HG03025 (cell line): ENCODE measurements around the gene KCNIP2.
A peak's percentile ranks its signal among the peaks of the same experiment; 100 is the strongest.

ENCODE experiments used
- ATAC-seq: cut with Tn5 transposase; IDR thresholded peaks from one replicate; pipeline ENCODE4 v1.9.1; 2021; ENCODE audit warnings: mild to moderate bottlenecking, moderate library complexity; ENCODE audit not compliant: unreplicated experiment, low FRiP score

Gene KCNIP2

GRCh38 chr10:101856626-101857025, 13.0 kb upstream of the KCNIP2 start:
- ATAC-seq: no peak

- no peak for ATAC-seq
Observed at GRCh38 chr10:101851411-101852116, 8.0 kb upstream of the KCNIP2 start.

- no peak for ATAC-seq
Observed at GRCh38 chr10:101850749-101851148, 7.1 kb upstream of the KCNIP2 start.

- ATAC-seq: no peak
Observed at GRCh38 chr10:101848894-101849351, 5.3 kb upstream of the KCNIP2 start.

DNA sequence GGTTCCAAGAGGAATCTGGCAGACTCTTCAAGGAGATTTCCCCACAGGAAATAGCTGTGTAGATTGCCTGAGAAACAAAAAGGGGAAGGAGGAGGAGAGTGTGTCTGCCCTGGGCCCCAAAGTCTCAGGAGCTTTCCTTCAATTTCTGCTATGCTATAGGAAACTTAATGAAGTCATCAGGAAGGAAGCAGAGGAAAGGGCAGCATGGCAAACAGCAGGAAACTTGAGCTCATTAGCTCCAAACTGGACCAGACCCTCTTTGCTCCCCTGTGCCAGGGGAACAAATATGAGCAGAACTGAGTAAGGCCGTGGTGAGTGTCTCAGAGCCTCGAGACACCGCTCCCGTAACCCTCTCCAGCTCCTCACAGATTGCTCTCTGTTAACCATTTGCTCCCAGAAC, 4.8 kb upstream of the KCNIP2 start:
- no peak for ATAC-seq

GRCh38 chr10:101845893-101846292, 2.3 kb upstream of the KCNIP2 start:
- ATAC-seq: no peak

- no peak for ATAC-seq
Observed at GRCh38 chr10:101841826-101842225, 1.8 kb downstream of the KCNIP2 start.

DNA sequence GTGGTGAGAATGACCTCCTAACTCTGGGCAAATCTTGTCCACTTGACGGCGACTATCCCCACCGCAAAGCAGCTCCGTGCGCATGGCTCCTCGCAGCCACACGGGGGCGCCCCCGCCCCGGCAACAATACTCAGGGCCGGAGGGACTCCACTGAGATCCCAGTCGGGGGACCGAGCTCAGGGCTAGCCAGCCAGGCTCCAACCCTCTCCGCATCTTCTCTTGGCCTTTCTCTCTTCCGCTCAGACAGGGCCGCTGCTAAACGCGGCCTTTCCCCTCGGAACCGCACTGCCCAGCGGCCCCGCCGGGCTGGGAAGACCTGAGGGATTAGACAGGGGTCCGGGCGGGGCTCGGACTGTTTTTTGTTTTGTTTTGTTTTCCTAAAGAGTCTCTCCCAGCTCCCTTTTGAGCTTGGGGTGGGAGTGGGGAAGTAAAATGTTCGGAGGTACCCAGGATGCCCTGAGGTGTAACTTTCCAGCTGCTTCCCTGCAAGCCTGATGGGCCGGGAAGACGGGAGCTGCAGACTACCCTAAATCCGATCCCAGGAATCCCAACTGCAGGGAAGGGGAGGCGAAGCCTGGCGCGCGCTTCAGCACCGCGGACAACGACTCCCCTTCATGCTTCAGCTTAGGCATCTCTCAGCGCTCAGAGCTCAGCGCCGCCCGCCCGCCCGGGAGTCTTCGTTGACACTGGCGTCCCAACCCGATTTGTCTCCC, 2.7 kb downstream of the KCNIP2 start:
- no peak for ATAC-seq

DNA sequence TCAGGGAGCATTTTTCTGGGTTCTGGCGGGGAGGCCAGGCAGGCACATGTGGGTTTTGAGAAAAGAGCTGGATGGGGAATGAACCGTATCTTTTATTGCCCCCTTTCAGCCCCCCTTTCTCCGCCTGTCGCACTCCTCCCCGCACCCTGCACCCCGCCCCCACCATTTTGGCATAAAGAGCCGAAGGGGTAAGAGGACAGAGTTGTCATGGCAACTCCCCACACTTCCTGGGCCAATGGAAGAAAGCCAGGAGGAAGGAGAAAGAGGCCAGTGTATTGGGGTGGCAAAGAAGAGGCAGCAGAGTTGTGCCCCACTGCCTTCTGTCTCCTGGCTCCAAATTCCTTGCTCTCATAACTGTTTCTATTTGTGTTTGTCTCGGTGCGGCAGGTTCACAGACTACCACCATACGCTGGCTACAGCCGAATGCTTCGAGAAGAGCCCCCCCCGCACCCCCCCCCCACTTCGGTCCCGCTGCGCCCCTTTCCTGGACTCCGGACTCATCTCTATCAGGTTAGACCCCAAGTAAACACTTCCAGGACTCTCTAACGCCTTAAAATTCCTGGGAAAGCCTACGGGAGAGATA, 3.4 kb downstream of the KCNIP2 start:
- no peak for ATAC-seq

DNA sequence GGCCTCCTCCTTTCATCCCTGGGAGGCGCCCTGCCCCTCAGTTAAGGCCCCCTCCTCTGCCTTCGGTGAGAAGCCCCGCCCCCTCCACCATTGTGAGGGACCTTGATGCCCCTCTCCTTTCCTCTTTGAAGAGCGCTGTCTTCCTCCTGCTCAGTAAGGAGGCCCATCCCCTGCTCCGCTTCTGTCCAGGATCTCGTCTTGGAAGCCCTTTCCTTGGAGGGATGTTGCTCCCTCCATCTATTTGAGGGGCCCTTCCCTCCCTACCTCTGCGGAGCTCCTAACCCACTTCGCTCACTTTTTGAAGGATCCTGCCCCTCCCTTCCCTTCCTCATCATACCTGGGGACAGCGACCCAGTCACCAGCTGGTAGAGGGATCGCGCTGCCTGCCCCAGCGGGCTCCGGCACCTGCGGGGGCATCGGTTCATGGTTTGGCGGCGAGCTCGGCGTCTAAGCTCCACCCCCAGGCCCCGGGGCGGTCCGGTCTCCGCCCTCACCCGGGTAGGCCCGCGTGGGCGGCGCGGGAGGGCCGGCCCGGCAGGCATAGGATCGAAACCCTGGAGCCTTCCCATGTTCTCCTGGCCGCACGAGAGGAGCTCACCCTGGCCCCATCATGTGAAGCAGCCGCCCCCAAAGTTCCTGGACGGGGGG, 4.1 kb downstream of the KCNIP2 start:
- ATAC-seq: no peak

- ATAC-seq: no peak
Observed at GRCh38 chr10:101839002-101839401, 4.6 kb downstream of the KCNIP2 start.

GRCh38 chr10:101838416-101838970, 5.1 kb downstream of the KCNIP2 start:
- no peak for ATAC-seq

- no peak for ATAC-seq
Observed at GRCh38 chr10:101837748-101838147, 5.9 kb downstream of the KCNIP2 start.

DNA sequence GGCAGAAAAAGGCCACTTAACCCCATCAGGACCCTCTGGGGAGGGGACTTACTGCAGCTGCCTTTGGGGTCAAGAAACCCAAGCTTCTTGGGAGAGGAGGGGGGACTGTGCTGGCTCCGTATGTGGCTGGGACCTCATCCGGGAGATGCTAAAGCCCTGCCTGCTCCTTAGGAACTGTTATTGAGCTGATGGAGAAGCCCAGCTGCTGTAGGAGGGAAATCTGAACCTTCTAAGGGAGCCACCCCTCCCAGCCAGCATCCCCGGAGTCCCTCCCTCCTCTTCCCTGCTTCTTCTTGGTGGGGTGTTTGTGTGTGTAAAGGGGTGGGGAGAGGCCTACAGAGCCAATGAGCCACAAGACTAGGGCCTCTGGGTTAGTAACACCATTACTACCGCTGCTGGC, 8.2 kb downstream of the KCNIP2 start:
- ATAC-seq: no peak

DNA sequence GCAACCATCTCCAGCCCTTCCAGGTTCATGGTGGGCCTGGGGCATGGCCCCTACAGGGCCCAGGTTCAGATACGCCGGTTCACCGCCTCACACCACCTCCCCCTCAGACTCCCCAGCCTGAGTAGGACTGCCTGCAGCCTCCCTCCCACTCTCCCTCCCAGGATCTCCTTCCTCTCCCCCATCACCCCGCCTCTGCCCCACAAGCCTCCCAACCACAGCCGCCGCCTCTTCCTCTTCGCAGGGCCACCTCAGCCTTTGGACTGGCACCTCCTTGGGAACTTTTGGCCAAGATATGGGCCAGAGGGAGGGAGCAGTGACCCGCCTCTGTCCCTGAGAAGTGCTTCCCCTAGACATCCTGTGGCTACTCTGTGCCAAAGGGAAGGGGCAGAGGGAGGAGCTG, 9.3 kb downstream of the KCNIP2 start:
- no peak for ATAC-seq

- ATAC-seq: no peak
Observed at GRCh38 chr10:101833466-101833865, 10.1 kb downstream of the KCNIP2 start.

- no peak for ATAC-seq
Observed at GRCh38 chr10:101832325-101832771, 11.3 kb downstream of the KCNIP2 start.

- ATAC-seq: no peak
Observed at GRCh38 chr10:101831169-101831811, 12.3 kb downstream of the KCNIP2 start.

- ATAC-seq: peak; percentile 69
Observed at GRCh38 chr10:101830322-101831168, 13.1 kb downstream of the KCNIP2 start.
